ENCODE results near the gene PARP2. TPM values are rescaled to one million over a fixed set of nuclear protein-coding genes. Genes with fewer than 3 reads are reported as not detected.
A peak's percentile ranks its signal among the peaks of the same experiment; 100 is the strongest.
"Not testable (repeated sequence)": the region's sequence is repeated elsewhere in the genome, so short reads cannot be mapped to it uniquely, and the experiment has no call there.

The PARP2 gene
- total RNA-seq, 2 donors from 2014 or later, result 18.1 to 22.3 TPM

- ATAC-seq, result no peak
- no peak for DNase-seq
- peaks cover 23% of the 10 kb centered on the region for H3K4me1 Mint-ChIP-seq
- H3K36me3 Mint-ChIP-seq (ENCODE audit: low read depth), result no peaks in the 10 kb centered on the region
- no peaks in the 10 kb centered on the region for H3K27me3 Mint-ChIP-seq
- peak overlapping the region; percentile 99 for H3K4me3 Mint-ChIP-seq
- H3K9me3 ChIP-seq (ENCODE audit: control insufficient read depth, low read length, poor library complexity, severe bottlenecking), result no peaks in the 10 kb centered on the region
- H3K27ac Mint-ChIP-seq, result peak overlapping the region; percentile 96
These were observed 11.0 kb upstream of the PARP2 start for GRCh38 chr14:20332431-20332787.

DNA sequence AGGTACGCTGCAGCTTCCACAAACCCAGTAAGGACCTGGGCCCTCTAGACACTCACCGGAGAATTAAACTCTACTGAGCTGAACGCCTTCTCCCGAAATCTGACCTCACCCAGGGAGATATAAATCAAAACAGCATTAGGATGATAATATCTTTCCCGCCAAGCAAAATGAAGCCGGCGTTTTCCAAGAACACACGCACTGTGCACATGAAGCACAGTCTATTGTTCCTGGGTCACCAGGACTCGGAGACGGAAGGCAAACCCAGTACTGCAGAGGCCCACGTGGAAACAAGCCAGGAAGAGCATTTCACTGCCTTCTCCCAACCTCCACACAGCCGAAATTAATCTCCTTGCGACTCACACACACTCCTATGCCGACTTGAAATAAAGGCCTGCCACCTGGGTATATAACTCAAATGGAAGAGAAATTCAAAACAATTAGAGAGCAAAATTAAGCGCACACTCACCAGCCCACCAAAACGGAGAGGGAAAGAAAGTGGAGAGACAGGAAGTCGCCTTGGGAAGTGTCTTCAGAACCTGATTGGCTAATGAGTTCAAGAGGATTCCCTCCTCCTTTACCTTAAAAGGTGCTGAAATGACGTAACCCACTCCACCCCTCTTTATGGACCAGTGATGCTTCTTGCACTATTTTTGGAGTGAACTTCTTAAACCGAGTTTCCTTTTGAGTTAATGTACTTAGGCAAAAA lies 10.5 kb upstream of the PARP2 start, which contains the start of gene CCNB1IP1:
Gene CCNB1IP1 (minus strand): TSS at position 492 of the 706 bp plus-strand sequence. CDS start 16,756 bp downstream, outside the sequence.
- H3K27me3 Mint-ChIP-seq, result no peaks in the 10 kb centered on the region
- peak within 1 kb of the TSS; percentile 96 for H3K27ac Mint-ChIP-seq
- no peaks in the 10 kb centered on the region for H3K9me3 ChIP-seq (ENCODE audit: control insufficient read depth, low read length, poor library complexity, severe bottlenecking)
- peaks cover 21% of the 10 kb centered on the region for H3K4me1 Mint-ChIP-seq
- ATAC-seq, result peak; percentile 100
- no peaks in the 10 kb centered on the region for H3K36me3 Mint-ChIP-seq (ENCODE audit: low read depth)
- peak within 1 kb of the TSS; percentile 99 for H3K4me3 Mint-ChIP-seq
- peak; percentile 12 to 20 (median 12) for DNase-seq

DNA sequence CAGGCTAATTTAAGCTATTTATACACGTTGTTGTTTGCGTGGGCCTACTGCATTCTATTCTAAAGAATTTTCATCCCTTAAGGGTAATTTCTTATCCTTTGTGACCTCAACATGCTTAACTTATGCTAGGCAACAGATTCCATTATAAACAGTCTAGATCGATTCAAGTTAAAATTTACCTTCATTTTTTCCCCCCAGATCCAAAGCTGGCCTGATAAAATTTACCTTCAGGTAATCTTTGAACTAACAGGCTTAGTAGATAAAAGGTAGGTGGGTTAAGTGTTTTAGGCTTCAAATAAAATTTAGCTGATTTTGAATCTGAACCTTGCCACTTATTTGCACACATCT lies 10.0 kb upstream of the PARP2 start:
- no peaks in the 10 kb centered on the region for H3K36me3 Mint-ChIP-seq (ENCODE audit: low read depth)
- ATAC-seq (no peak), DNase-seq (no peak)
- H3K4me1 Mint-ChIP-seq, result peaks cover 21% of the 10 kb centered on the region
- peak overlapping the region; percentile 99 for H3K4me3 Mint-ChIP-seq
- H3K27me3 Mint-ChIP-seq, result no peaks in the 10 kb centered on the region
- H3K9me3 ChIP-seq (ENCODE audit: control insufficient read depth, low read length, poor library complexity, severe bottlenecking), result no peaks in the 10 kb centered on the region
- peak overlapping the region; percentile 96 for H3K27ac Mint-ChIP-seq

- H3K9me3 ChIP-seq (ENCODE audit: control insufficient read depth, low read length, poor library complexity, severe bottlenecking), result no peaks in the 10 kb centered on the region
- Mint-ChIP-seq H3K27ac (no peak overlapping the region), H3K36me3 (ENCODE audit: low read depth) (no peaks in the 10 kb centered on the region), H3K27me3 (no peaks in the 10 kb centered on the region), H3K4me1 (peaks cover 22% of the 10 kb centered on the region), H3K4me3 (no peak overlapping the region)
- DNase-seq (no peak), ATAC-seq (no peak)
These were observed 9.4 kb upstream of the PARP2 start for GRCh38 chr14:20334017-20334416.

GRCh38 chr14:20341032-20341431 lies 2.4 kb upstream of the PARP2 start:
- DNase-seq; H3K36me3 Mint-ChIP-seq (ENCODE audit: low read depth); H3K27me3 Mint-ChIP-seq; H3K9me3 ChIP-seq (ENCODE audit: control insufficient read depth, low read length, poor library complexity, severe bottlenecking); H3K4me3 Mint-ChIP-seq; ATAC-seq; H3K27ac Mint-ChIP-seq: not testable (repeated sequence)
- H3K4me1 Mint-ChIP-seq, result peaks cover 18% of the 10 kb centered on the region

- no peak for DNase-seq
- no peak for ATAC-seq
- Mint-ChIP-seq H3K4me3 (no peak overlapping the region), H3K4me1 (peaks cover 18% of the 10 kb centered on the region), H3K27ac (peak overlapping the region; percentile 95), H3K36me3 (ENCODE audit: low read depth) (peaks cover 4% of the 10 kb centered on the region), H3K27me3 (no peaks in the 10 kb centered on the region)
- no peaks in the 10 kb centered on the region for H3K9me3 ChIP-seq (ENCODE audit: control insufficient read depth, low read length, poor library complexity, severe bottlenecking)
These were observed 1.8 kb upstream of the PARP2 start for GRCh38 chr14:20341646-20342045.

DNA sequence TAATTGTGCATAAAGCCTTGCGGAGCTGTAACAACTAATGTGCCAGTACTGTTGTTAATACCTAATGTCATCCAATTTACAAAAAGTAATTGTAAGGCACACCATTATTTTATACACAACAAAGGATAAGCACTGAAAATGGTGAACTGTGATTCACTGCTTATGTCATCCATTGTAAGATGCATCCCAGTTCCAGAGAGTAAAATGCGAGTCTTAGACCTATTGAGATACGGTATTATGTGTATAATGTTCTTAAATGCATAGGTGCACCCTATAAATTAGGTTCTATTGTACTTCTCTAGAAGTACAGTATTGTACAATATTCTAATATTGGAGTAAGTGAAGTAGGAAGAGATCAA lies 406 bp downstream of the PARP2 start:
- Mint-ChIP-seq H3K4me3 (peak overlapping the region; percentile 97), H3K27ac (peak overlapping the region; percentile 95), H3K36me3 (ENCODE audit: low read depth) (peaks cover 4% of the 10 kb centered on the region), H3K4me1 (peaks cover 18% of the 10 kb centered on the region), H3K27me3 (no peaks in the 10 kb centered on the region)
- ATAC-seq (no peak), DNase-seq (no peak)
- H3K9me3 ChIP-seq (ENCODE audit: control insufficient read depth, low read length, poor library complexity, severe bottlenecking), result no peaks in the 10 kb centered on the region

DNA sequence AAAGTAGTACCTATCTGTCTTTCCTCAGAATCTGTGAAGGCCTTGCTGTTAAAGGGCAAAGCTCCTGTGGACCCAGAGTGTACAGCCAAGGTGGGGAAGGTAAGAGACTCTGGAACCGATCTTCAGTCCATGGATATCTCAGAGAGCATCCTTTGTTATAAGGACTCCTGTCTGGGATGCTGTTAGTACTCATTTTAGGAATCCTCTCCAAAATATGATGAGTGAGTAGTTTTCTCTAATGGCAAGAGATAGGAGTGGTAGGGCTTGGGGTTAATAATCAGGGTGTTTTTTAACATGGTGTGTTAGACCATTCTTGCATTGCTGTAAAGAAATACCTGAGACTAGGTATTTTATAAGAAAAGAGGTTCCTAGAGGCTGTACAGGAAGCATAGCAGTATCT lies 1.9 kb downstream of the PARP2 start:
- H3K9me3 ChIP-seq (ENCODE audit: control insufficient read depth, low read length, poor library complexity, severe bottlenecking), result no peaks in the 10 kb centered on the region
- H3K27ac Mint-ChIP-seq, result peak overlapping the region; percentile 66
- DNase-seq, result no peak
- no peak overlapping the region for H3K4me3 Mint-ChIP-seq
- peaks cover 4% of the 10 kb centered on the region for H3K36me3 Mint-ChIP-seq (ENCODE audit: low read depth)
- H3K27me3 Mint-ChIP-seq, result no peaks in the 10 kb centered on the region
- no peak for ATAC-seq
- peaks cover 16% of the 10 kb centered on the region for H3K4me1 Mint-ChIP-seq

- H3K27ac Mint-ChIP-seq, result no peak overlapping the region
- H3K36me3 Mint-ChIP-seq (ENCODE audit: low read depth), result peaks cover 4% of the 10 kb centered on the region
- no peaks in the 10 kb centered on the region for H3K27me3 Mint-ChIP-seq
- no peak for ATAC-seq
- peaks cover 16% of the 10 kb centered on the region for H3K4me1 Mint-ChIP-seq
- no peak overlapping the region for H3K4me3 Mint-ChIP-seq
- DNase-seq, result no peak
- H3K9me3 ChIP-seq (ENCODE audit: control insufficient read depth, low read length, poor library complexity, severe bottlenecking), result no peaks in the 10 kb centered on the region
These were observed 3.3 kb downstream of the PARP2 start for GRCh38 chr14:20346713-20347112.

DNA sequence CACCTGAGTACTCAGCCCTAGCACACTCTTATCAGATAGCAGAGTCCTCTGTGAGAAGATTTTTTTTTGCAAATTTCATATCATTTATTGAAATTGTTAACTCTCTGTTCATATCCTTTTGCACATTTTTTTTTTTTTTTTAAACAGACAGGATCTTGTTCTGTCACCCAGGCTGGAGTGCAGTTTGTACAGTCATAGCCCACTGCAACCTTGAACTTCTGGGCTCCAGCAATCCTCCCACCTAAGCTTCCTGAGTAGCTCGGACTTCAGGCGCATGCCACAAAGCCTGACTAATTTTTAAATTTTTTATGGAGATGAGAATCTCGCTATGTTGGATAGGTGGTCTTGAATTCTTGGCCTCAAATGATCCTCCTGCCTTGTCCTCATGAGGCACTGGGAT lies 4.3 kb downstream of the PARP2 start:
- H3K9me3 ChIP-seq (ENCODE audit: control insufficient read depth, low read length, poor library complexity, severe bottlenecking), result no peaks in the 10 kb centered on the region
- H3K27me3 Mint-ChIP-seq, result no peaks in the 10 kb centered on the region
- H3K36me3 Mint-ChIP-seq (ENCODE audit: low read depth), result peaks cover 4% of the 10 kb centered on the region
- no peak overlapping the region for H3K4me3 Mint-ChIP-seq
- H3K4me1 Mint-ChIP-seq, result peaks cover 16% of the 10 kb centered on the region
- DNase-seq, result no peak
- ATAC-seq, result no peak
- H3K27ac Mint-ChIP-seq, result peak overlapping the region; percentile 60

DNA sequence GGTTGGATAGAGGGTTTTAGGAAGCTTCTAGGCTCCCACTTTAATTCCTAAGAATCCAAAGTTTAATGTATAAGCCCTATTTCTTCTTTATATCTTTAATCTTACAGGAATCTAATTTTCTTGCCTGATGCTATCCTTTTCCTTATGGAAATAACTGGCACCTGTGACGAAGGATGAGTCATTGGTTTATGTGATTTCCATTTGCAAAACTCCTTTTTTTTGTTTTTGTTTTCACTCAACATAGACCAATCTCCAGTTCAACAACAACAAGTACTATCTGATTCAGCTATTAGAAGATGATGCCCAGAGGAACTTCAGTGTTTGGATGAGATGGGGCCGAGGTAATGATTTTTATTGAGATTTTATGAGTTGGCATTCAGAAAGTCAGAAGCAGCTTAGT lies 6.8 kb downstream of the PARP2 start:
- ATAC-seq, result no peak
- no peak for DNase-seq
- Mint-ChIP-seq H3K4me1 (peaks cover 5% of the 10 kb centered on the region), H3K27ac (no peak overlapping the region), H3K36me3 (ENCODE audit: low read depth) (peaks cover 5% of the 10 kb centered on the region), H3K27me3 (no peaks in the 10 kb centered on the region), H3K4me3 (no peak overlapping the region)
- H3K9me3 ChIP-seq (ENCODE audit: control insufficient read depth, low read length, poor library complexity, severe bottlenecking), result no peaks in the 10 kb centered on the region

GRCh38 chr14:20350860-20351259 lies 7.4 kb downstream of the PARP2 start:
- peaks cover 2% of the 10 kb centered on the region for H3K36me3 Mint-ChIP-seq (ENCODE audit: low read depth)
- no peak overlapping the region for H3K27ac Mint-ChIP-seq
- no peaks in the 10 kb centered on the region for H3K4me1 Mint-ChIP-seq
- H3K27me3 Mint-ChIP-seq, result no peaks in the 10 kb centered on the region
- no peak overlapping the region for H3K4me3 Mint-ChIP-seq
- H3K9me3 ChIP-seq (ENCODE audit: control insufficient read depth, low read length, poor library complexity, severe bottlenecking), result no peaks in the 10 kb centered on the region
- DNase-seq, result no peak
- no peak for ATAC-seq

DNA sequence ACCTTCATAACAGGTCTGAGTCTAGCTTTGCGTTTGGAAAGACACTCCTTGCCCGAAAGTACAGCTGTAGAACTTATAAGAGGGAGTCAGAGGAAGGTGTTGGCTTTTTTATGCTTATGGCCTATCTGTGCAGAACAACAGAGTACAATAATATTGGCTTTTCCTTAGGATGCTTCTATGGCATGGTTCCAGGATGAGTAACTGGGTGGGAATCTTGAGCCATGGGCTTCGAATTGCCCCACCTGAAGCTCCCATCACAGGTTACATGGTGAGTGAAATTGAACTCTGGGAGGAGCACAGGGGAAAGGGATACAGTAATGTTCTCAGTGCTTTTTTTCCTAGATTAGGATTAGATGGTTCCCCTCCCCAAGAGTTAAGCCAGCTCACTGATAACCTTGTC lies 13.0 kb downstream of the PARP2 start:
- DNase-seq (no peak), ATAC-seq (no peak)
- Mint-ChIP-seq H3K27me3 (no peaks in the 10 kb centered on the region), H3K4me3 (no peak overlapping the region), H3K36me3 (ENCODE audit: low read depth) (peaks cover 4% of the 10 kb centered on the region), H3K4me1 (peaks cover 2% of the 10 kb centered on the region), H3K27ac (no peak overlapping the region)
- H3K9me3 ChIP-seq (ENCODE audit: control insufficient read depth, low read length, poor library complexity, severe bottlenecking), result no peaks in the 10 kb centered on the region

GRCh38 chr14:20358474-20358873 lies 15.0 kb downstream of the PARP2 start:
- not testable (repeated sequence) for H3K27me3 Mint-ChIP-seq; ATAC-seq; H3K9me3 ChIP-seq (ENCODE audit: control insufficient read depth, low read length, poor library complexity, severe bottlenecking); H3K36me3 Mint-ChIP-seq (ENCODE audit: low read depth); H3K4me3 Mint-ChIP-seq; DNase-seq; H3K4me1 Mint-ChIP-seq
- peak overlapping the region; percentile 67 for H3K27ac Mint-ChIP-seq
